Spleen (tissue), 7 donors: ENCODE results near the gene GNG5.

ENCODE experiments used
- POLR2A ChIP-seq, 3 donors: fragments of 450-650 bp; IDR thresholded peaks; one replicate each; pipeline ENCODE4 v1.5.1; 2017; ENCODE audit warnings: antibody characterized with exemption in 3 of 3, mild to moderate bottlenecking in 1 of 3
- TF ChIP-seq, protein P1 (sequence below), 11 experiments: fragments of 200-600 bp in 7 of 11; fragments of 450-650 bp in 4 of 11; sonication (generic) in 4 of 11; IDR thresholded peaks in 8 of 11; conservative IDR thresholded peaks in 3 of 11; 1 replicate in 7 of 11; 2 replicates in 4 of 11; pipeline versions ENCODE4 v1.4.0 to v1.8.0; 2016 to 2021; ENCODE audit warnings: antibody characterized with exemption in 11 of 11, inconsistent platforms in 4 of 11, mild to moderate bottlenecking in 1 of 11
- donor health status: DM: no; HTN: no; CAD: no; lungs with moderate emphysema.
- donor health status: DM: no; HTN: no; CAD: no.
- donor health status: DM: no; HTN: no; CAD: no.

DNA sequence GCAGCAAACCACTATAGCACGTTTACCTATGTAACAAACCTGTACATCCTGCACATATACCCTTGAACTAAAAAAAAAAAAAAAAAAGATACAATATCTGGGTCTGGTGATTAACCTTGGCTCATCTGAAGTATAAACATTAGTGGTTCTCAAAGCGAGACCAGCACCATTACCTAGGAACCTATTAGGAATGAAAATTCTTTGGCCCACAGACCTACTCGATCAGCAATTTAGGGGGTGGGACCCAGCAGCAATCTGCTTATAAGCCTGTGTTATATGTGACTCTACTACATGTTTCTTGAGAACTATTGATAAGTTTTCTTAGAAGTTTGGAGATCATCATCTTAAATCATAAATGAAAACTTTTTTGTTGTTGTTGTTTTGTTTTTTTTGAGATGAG lies 9.9 kb downstream of the GNG5 start:
- no peak for TF ChIP-seq POLR2A (IDR thresholded peaks at IDR 0.05)
- TF ChIP-seq, protein P1, sequence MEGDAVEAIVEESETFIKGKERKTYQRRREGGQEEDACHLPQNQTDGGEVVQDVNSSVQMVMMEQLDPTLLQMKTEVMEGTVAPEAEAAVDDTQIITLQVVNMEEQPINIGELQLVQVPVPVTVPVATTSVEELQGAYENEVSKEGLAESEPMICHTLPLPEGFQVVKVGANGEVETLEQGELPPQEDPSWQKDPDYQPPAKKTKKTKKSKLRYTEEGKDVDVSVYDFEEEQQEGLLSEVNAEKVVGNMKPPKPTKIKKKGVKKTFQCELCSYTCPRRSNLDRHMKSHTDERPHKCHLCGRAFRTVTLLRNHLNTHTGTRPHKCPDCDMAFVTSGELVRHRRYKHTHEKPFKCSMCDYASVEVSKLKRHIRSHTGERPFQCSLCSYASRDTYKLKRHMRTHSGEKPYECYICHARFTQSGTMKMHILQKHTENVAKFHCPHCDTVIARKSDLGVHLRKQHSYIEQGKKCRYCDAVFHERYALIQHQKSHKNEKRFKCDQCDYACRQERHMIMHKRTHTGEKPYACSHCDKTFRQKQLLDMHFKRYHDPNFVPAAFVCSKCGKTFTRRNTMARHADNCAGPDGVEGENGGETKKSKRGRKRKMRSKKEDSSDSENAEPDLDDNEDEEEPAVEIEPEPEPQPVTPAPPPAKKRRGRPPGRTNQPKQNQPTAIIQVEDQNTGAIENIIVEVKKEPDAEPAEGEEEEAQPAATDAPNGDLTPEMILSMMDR (IDR thresholded peaks at IDR 0.05 in 8 of 11, conservative IDR thresholded peaks at IDR 0.05 in 3 of 11): no peak
